ENCODE measurements around the gene SLC4A2.

- no peak for TF ChIP-seq EZH2phosphoT487 (IDR thresholded peaks at IDR 0.05; ENCODE audit: borderline replicate concordance)
- TF ChIP-seq, protein P1, sequence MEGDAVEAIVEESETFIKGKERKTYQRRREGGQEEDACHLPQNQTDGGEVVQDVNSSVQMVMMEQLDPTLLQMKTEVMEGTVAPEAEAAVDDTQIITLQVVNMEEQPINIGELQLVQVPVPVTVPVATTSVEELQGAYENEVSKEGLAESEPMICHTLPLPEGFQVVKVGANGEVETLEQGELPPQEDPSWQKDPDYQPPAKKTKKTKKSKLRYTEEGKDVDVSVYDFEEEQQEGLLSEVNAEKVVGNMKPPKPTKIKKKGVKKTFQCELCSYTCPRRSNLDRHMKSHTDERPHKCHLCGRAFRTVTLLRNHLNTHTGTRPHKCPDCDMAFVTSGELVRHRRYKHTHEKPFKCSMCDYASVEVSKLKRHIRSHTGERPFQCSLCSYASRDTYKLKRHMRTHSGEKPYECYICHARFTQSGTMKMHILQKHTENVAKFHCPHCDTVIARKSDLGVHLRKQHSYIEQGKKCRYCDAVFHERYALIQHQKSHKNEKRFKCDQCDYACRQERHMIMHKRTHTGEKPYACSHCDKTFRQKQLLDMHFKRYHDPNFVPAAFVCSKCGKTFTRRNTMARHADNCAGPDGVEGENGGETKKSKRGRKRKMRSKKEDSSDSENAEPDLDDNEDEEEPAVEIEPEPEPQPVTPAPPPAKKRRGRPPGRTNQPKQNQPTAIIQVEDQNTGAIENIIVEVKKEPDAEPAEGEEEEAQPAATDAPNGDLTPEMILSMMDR (conservative IDR thresholded peaks at IDR 0.05; ENCODE audit: low read length), result no peak
These were observed 28.4 kb upstream of the SLC4A2 start for GRCh38 chr7:151031011-151031410.

Measured in Loucy (cell line).